HepG2 (cell line): ENCODE results near the gene CATSPERE. TPM values are rescaled to one million over a fixed set of nuclear protein-coding genes. Genes with fewer than 3 reads are reported as not detected.
"Not testable (repeated sequence)": the region's sequence is repeated elsewhere in the genome, so short reads cannot be mapped to it uniquely, and the experiment has no call there.

Experiments
- ATAC-seq: fragments of 200-7000 bp; cut with Tn5 transposase; 3 replicates; pipeline ENCODE4 v1.9.1; 2020; ENCODE audit warnings: mild to moderate bottlenecking, moderate library complexity
- BruUV-seq: library from RNA; stranded (reverse); fragments of 400-500 nt; replicated peaks from 2 replicates; lab custom pipeline; 2021; lab: Mats Ljungman, UMichigan
- CTCF ChIA-PET: fragments of 300-600 bp; formaldehyde crosslinking; extraction: SDS; loops from one replicate; lab custom pipeline; 2021; ENCODE audit warnings: low total read pairs, inconsistent platforms, low intra/inter-chr PET ratio; lab: Yijun Ruan, JAX
- POLR2A ChIA-PET: fragments of 350-600 bp; sonication (Branson Sonifier 250); formaldehyde crosslinking; loops from one replicate; lab custom pipeline; 2020; ENCODE audit warnings: antibody characterized with exemption, inconsistent platforms; lab: Yijun Ruan, JAX
- DNase-seq: peaks from one replicate; pipeline ENCODE4 v3.0.0-alpha.2; 2015; ENCODE audit warnings: low spot score
- FAIRE-seq: peaks from 3 replicates; lab custom pipeline; 2011; peaks lifted over from hg19 to GRCh38; lab: Jason Lieb, UNC
- H2AFZ ChIP-seq: one replicate; pipeline ENCODE4 v1.6.1; 2011; ENCODE audit warnings: low read length, inconsistent platforms
- H3K27ac ChIP-seq: fragments of 300-600 bp; 3 replicates; pipeline ENCODE4 v1.8.0; 2011; ENCODE audit warnings: mixed run types, mild to moderate bottlenecking, mixed read lengths, low read length, inconsistent platforms; ENCODE audit not compliant: insufficient read depth; ENCODE audit errors: extremely low read length
- H3K27me3 ChIP-seq, 2 experiments: fragments of 200-600 bp in 1 of 2; 2 replicates in 1 of 2; 3 replicates in 1 of 2; pipeline versions ENCODE4 v1.6.0 to v1.8.0; 2011; ENCODE audit warnings: low read length in 2 of 2, mild to moderate bottlenecking in 2 of 2, moderate library complexity in 2 of 2, inconsistent platforms in 1 of 2; ENCODE audit not compliant: insufficient read depth in 2 of 2, control insufficient read depth in 1 of 2
- H3K36me3 ChIP-seq, 2 experiments: fragments of 200-600 bp in 1 of 2; replicated peaks in 1 of 2; 2 replicates in 1 of 2; 3 replicates in 1 of 2; pipeline versions ENCODE4 v1.5.1 to v1.8.0; 2011; ENCODE audit warnings: low read length in 2 of 2, inconsistent platforms in 1 of 2; ENCODE audit not compliant: insufficient read depth in 2 of 2, control insufficient read depth in 1 of 2
- H3K4me1 ChIP-seq: 2 replicates; pipeline ENCODE4 v1.5.1; 2012; ENCODE audit warnings: low read length, inconsistent platforms; ENCODE audit not compliant: insufficient read depth
- H3K4me2 ChIP-seq: 2 replicates; pipeline ENCODE4 v1.6.0; 2011; ENCODE audit warnings: low read depth, low read length, inconsistent platforms
- H3K4me3 ChIP-seq, 3 experiments: fragments of 200-600 bp in 1 of 3; sonication (generic), shearing (Covaris generic) in 1 of 3; replicated peaks in 1 of 3; 2 replicates each; pipeline ENCODE4 v1.5.1; 2011 to 2016; ENCODE audit warnings: low read length in 3 of 3, inconsistent platforms in 2 of 3, low read depth in 2 of 3, mild to moderate bottlenecking in 2 of 3, control low read depth in 1 of 3, mixed read lengths in 1 of 3; ENCODE audit not compliant: insufficient read depth in 1 of 3
- H3K79me2 ChIP-seq: one replicate; pipeline ENCODE4 v1.6.1; 2011; ENCODE audit warnings: low read length, inconsistent platforms; ENCODE audit not compliant: insufficient read depth
- H3K9ac ChIP-seq: 2 replicates; pipeline ENCODE4 v1.6.0; 2011; ENCODE audit warnings: mild to moderate bottlenecking, low read depth, low read length, inconsistent platforms; ENCODE audit not compliant: insufficient read depth
- H3K9me3 ChIP-seq: 2 replicates; pipeline ENCODE4 v1.5.1; 2012; ENCODE audit warnings: mild to moderate bottlenecking, low read length
- H4K20me1 ChIP-seq: 2 replicates; pipeline ENCODE4 v1.6.0; 2011; ENCODE audit warnings: inconsistent platforms, mild to moderate bottlenecking, low read length, moderate library complexity; ENCODE audit not compliant: insufficient read depth
- ATF7 ChIP-seq, 2 experiments: fragments of 450-650 bp in 1 of 2; sonication (generic) in 1 of 2; formaldehyde crosslinking in 1 of 2; IDR thresholded peaks; 2 replicates each; pipeline versions ENCODE4 v1.4.0 to v1.6.1; 2016 to 2020; ENCODE audit warnings: antibody characterized with exemption in 1 of 2, mild to moderate bottlenecking in 1 of 2, missing genetic modification reagents in 1 of 2
- NCOA1 ChIP-seq: sonication (generic); formaldehyde crosslinking; IDR thresholded peaks from 2 replicates; pipeline ENCODE4 v1.9.0; 2021; ENCODE audit warnings: missing genetic modification reagents
- WGBS: methylation state at CpG from one replicate; pipeline ENCODE4 v1.1.6; 2017; ENCODE audit warnings: low lambda C conversion rate; 5-methylcytosine and 5-hydroxymethylcytosine counted together
- in situ Hi-C: cut with HindIII; loops from 2 replicates; pipeline ENCODE4 v1.10.0; 2017; ENCODE audit warnings: low pct_unique_long_range_greater_than_20kb; ENCODE audit not compliant: extremely low pct_ligation_motif_present
- intact Hi-C: fragments of 100-400 bp; cut with micrococcal nuclease; formaldehyde crosslinking; loops from one replicate; pipeline ENCODE4 v1.10.0; 2022; ENCODE audit not compliant: unreplicated experiment
- polyA plus RNA-seq, 8 experiments: library from polyadenylated mRNA; depleted of rRNA in 3 of 8; stranded (reverse) in 7 of 8; unstranded in 1 of 8; fragments of >200 nt; fragmentation: Illumina TruSeq in 4 of 8; extraction: Trizol in 4 of 8; gene quantifications; 2 replicates each; pipeline versions ENCODE4 v1.2.1 to v1.2.3, GENCODE V29; 2011 to 2016; ENCODE audit warnings: low read depth in 4 of 8, missing spikeins in 1 of 8, mixed read lengths in 1 of 8; ENCODE audit not compliant: insufficient read depth in 1 of 8
- total RNA-seq, 5 experiments: library from RNA; depleted of rRNA; stranded (reverse); fragments of >200 nt; fragmentation: Illumina TruSeq; extraction: Trizol; gene quantifications; 2 replicates each; pipeline ENCODE4 v1.2.3, GENCODE V29; 2016; ENCODE audit warnings: low read depth in 1 of 5

Gene CATSPERE
- total and polyA plus RNA-seq, 2 of the 13 experiments (the other 11 are each of a cell fraction or from before 2014, with no cell fraction given): 0.34 to 0.51 TPM

DNA sequence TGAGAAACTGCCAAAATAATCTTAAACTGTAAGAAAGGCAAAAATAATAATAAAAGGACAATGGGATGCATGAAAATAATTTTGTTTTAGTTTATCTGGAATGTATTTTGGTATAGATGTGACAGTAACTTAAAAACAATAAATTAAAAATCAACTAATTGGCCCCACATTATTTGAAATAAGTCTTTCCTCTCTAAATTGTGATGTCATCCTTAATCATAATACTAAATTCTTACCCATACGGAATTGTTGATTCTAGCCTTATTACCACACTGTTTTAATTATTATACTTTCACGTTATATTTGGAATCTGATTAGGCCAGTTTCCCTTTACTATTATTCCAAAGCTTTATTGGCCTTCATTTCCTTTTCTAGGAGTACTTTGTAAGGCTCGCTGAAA, 199.5 kb downstream of the CATSPERE start:
- Histone ChIP-seq H3K4me3 (no peak overlapping the region), H3K9ac (no peak overlapping the region), H3K27me3 (no peaks in the 10 kb centered on the region), H3K27ac (no peak overlapping the region), H3K79me2 (peaks cover 78% of the 10 kb centered on the region), H3K4me1 (peaks cover 44% of the 10 kb centered on the region), H3K36me3 (peaks cover 2 to 9% of the 10 kb centered on the region in 2 experiments; a peak in 2 of 5 replicates), H3K9me3 (no peaks in the 10 kb centered on the region), H2AFZ (no peak overlapping the region), H3K4me2 (no peak overlapping the region), H4K20me1 (0 out of 2 replicates have a peak, but pooled peaks cover 3% of the 10 kb centered on the region)
- ATAC-seq (no peak), DNase-seq (no peak), FAIRE-seq (no peak)
- in situ Hi-C loops (no loop called here), intact Hi-C loops (no loop called here)
- ChIA-PET POLR2A (no interaction called here), CTCF (no interaction called here)
- WGBS: 98% methylated on average over 3 of the region's 3 CpGs
- no TSS peak for BruUV-seq
- TF ChIP-seq NCOA1: no peak
- peak; percentile 75 for TF ChIP-seq ATF7 (IDR thresholded peaks at IDR 0.05)
- TF ChIP-seq ATF7 (CRISPR knock-in tag; IDR thresholded peaks at IDR 0.05): no peak

DNA sequence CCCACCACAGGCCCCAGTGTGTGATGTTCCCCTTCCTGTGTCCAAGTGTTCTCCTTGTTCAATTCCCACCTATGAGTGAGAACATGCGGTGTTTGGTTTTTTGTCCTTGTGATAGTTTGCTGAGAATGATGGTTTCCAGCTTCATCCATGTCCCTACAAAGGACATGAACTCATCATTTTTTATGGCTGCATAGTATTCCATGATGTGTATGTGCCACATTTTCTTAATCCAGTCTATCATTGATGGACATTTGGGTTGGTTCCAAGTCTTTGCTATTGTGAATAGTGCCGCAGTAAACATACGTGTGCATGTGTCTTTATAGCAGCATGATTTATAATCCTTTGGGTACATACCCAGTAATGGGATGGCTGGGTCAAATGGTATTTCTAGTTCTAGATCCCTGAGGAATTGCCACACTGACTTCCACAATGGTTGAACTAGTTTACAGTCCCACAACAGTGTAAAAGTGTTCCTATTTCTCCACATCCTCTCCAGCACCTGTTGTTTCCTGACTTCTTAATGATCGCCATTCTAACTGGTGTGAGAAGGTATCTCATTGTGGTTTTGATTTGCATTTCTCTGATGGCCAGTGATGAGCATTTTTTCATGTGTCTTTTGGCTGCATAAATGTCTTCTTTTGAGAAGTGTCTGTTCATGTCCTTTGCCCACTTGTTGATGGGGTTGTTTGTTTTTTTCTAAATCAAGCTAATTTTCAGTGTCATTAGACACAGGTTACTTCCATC, 200.7 kb downstream of the CATSPERE start:
- H3K4me2 ChIP-seq, ATAC-seq, H3K27ac ChIP-seq, H4K20me1 ChIP-seq, H3K36me3 ChIP-seq, H3K27me3 ChIP-seq, H3K4me3 ChIP-seq, BruUV-seq, H3K9me3 ChIP-seq, H2AFZ ChIP-seq, in situ Hi-C loops, H3K9ac ChIP-seq, intact Hi-C loops, DNase-seq, CTCF ChIA-PET, POLR2A ChIA-PET, FAIRE-seq: not testable (repeated sequence)
- Histone ChIP-seq H3K79me2 (peaks cover 78% of the 10 kb centered on the region), H3K4me1 (peaks cover 43% of the 10 kb centered on the region)
- WGBS: 97% methylated on average over 2 of the region's 4 CpGs
